ENCODE measurements around the gene ICAM4.

The ICAM4 gene

GRCh38 chr19:10329555-10329954 lies 42.8 kb downstream of the ICAM4 start:
- in situ Hi-C loops (cut with HindIII; ENCODE audit: low sequenced_read_pairs), result no loop called here
- TF ChIP-seq CTCF (IDR thresholded peaks at IDR 0.05; ENCODE audit: low read depth, low read length, missing control alignments), result no peak
- DNase-seq (ENCODE audit: low read depth), result no peak
- H3K4me3 ChIP-seq (ENCODE audit: low read depth, low read length), result no peak overlapping the region

GRCh38 chr19:10332158-10332964 lies 45.6 kb downstream of the ICAM4 start:
- TF ChIP-seq CTCF (IDR thresholded peaks at IDR 0.05; ENCODE audit: low read depth, low read length, missing control alignments), result no peak
- peak overlapping the region; percentile 68 for H3K4me3 ChIP-seq (ENCODE audit: low read depth, low read length)
- no peak for DNase-seq (ENCODE audit: low read depth)
- in situ Hi-C loops (cut with HindIII; ENCODE audit: low sequenced_read_pairs), result no loop called here

- peak; percentile 95 for DNase-seq (ENCODE audit: low read depth)
- in situ Hi-C loops (cut with HindIII; ENCODE audit: low sequenced_read_pairs), result no loop called here
- no peak for TF ChIP-seq CTCF (IDR thresholded peaks at IDR 0.05; ENCODE audit: low read depth, low read length, missing control alignments)
- H3K4me3 ChIP-seq (ENCODE audit: low read depth, low read length), result peak within 1 kb of the TSS; percentile 68
Measured at GRCh38 chr19:10332965-10333757, 46.4 kb downstream of the ICAM4 start, which contains the start of gene RAVER1. Gene RAVER1 (minus strand): TSS chr19:10333529. CDS start chr19:10333507, 22 bp downstream.

- DNase-seq (ENCODE audit: low read depth), result no peak
- in situ Hi-C loops (cut with HindIII; ENCODE audit: low sequenced_read_pairs), result no loop called here
- TF ChIP-seq CTCF (IDR thresholded peaks at IDR 0.05; ENCODE audit: low read depth, low read length, missing control alignments), result no peak
- peak overlapping the region; percentile 68 for H3K4me3 ChIP-seq (ENCODE audit: low read depth, low read length)
Measured at GRCh38 chr19:10333758-10334587, 47.2 kb downstream of the ICAM4 start.

- no peak for TF ChIP-seq CTCF (IDR thresholded peaks at IDR 0.05; ENCODE audit: low read depth, low read length, missing control alignments)
Measured at GRCh38 chr19:10334588-10335351, 48.0 kb downstream of the ICAM4 start.

More at GRCh38 chr19:10334588-10335351, 48.0 kb downstream of the ICAM4 start:
- DNase-seq (ENCODE audit: low read depth), result peak; percentile 82
- in situ Hi-C loops (cut with HindIII; ENCODE audit: low sequenced_read_pairs), result no loop called here
- peak overlapping the region; percentile 68 for H3K4me3 ChIP-seq (ENCODE audit: low read depth, low read length)

Data from astrocyte of the cerebellum (primary cell).